ENCODE results near the gene SLC35F4.

Gene SLC35F4

GRCh38 chr14:57814726-57815125 lies 51.2 kb downstream of the SLC35F4 start:
- H3K9ac ChIP-seq (ENCODE audit: low read depth in 1 of 2, low read length in 2 of 2) = no peak overlapping the region
- H3K9me3 ChIP-seq (ENCODE audit: control insufficient read depth in 2 of 2, low read length in 2 of 2) = no peaks in the 10 kb centered on the region
- H3K4me1 ChIP-seq (ENCODE audit: control insufficient read depth in 2 of 2, insufficient read depth in 2 of 2, low read length in 2 of 2) = no peaks in the 10 kb centered on the region
- no peaks in the 10 kb centered on the region for H3K27me3 ChIP-seq (ENCODE audit: control insufficient read depth in 2 of 2, insufficient read depth in 2 of 2, low read length in 2 of 2)
- no peak overlapping the region for H3K4me3 ChIP-seq (ENCODE audit: low read length in 2 of 2)
- no peaks in the 10 kb centered on the region for H3K36me3 ChIP-seq (ENCODE audit: control insufficient read depth in 2 of 2, insufficient read depth in 2 of 2, low read length in 2 of 2)
- H3K27ac ChIP-seq (ENCODE audit: low read depth in 2 of 2, low read length in 2 of 2) = no peak overlapping the region

- H3K27me3 ChIP-seq (ENCODE audit: control insufficient read depth in 2 of 2, insufficient read depth in 2 of 2, low read length in 2 of 2) = no peaks in the 10 kb centered on the region
- no peak overlapping the region for H3K27ac ChIP-seq (ENCODE audit: low read depth in 2 of 2, low read length in 2 of 2)
- H3K4me3 ChIP-seq (ENCODE audit: low read length in 2 of 2) = no peak overlapping the region
- no peak overlapping the region for H3K9ac ChIP-seq (ENCODE audit: low read depth in 1 of 2, low read length in 2 of 2)
- H3K9me3 ChIP-seq (ENCODE audit: control insufficient read depth in 2 of 2, low read length in 2 of 2) = no peaks in the 10 kb centered on the region
- no peaks in the 10 kb centered on the region for H3K4me1 ChIP-seq (ENCODE audit: control insufficient read depth in 2 of 2, insufficient read depth in 2 of 2, low read length in 2 of 2)
- H3K36me3 ChIP-seq (ENCODE audit: control insufficient read depth in 2 of 2, insufficient read depth in 2 of 2, low read length in 2 of 2) = no peaks in the 10 kb centered on the region
These were observed 53.2 kb downstream of the SLC35F4 start for GRCh38 chr14:57812741-57813140.

GRCh38 chr14:57811998-57812546 lies 53.8 kb downstream of the SLC35F4 start:
- Histone ChIP-seq H3K9me3 (ENCODE audit: control insufficient read depth in 2 of 2, low read length in 2 of 2) (no peaks in the 10 kb centered on the region), H3K9ac (ENCODE audit: low read depth in 1 of 2, low read length in 2 of 2) (no peak overlapping the region), H3K4me3 (ENCODE audit: low read length in 2 of 2) (no peak overlapping the region), H3K27me3 (ENCODE audit: control insufficient read depth in 2 of 2, insufficient read depth in 2 of 2, low read length in 2 of 2) (no peaks in the 10 kb centered on the region), H3K27ac (ENCODE audit: low read depth in 2 of 2, low read length in 2 of 2) (no peak overlapping the region), H3K36me3 (ENCODE audit: control insufficient read depth in 2 of 2, insufficient read depth in 2 of 2, low read length in 2 of 2) (no peaks in the 10 kb centered on the region), H3K4me1 (ENCODE audit: control insufficient read depth in 2 of 2, insufficient read depth in 2 of 2, low read length in 2 of 2) (no peaks in the 10 kb centered on the region)

GRCh38 chr14:57809808-57810207 lies 56.1 kb downstream of the SLC35F4 start:
- Histone ChIP-seq H3K4me1 (ENCODE audit: control insufficient read depth in 2 of 2, insufficient read depth in 2 of 2, low read length in 2 of 2) (no peaks in the 10 kb centered on the region), H3K36me3 (ENCODE audit: control insufficient read depth in 2 of 2, insufficient read depth in 2 of 2, low read length in 2 of 2) (no peaks in the 10 kb centered on the region), H3K27me3 (ENCODE audit: control insufficient read depth in 2 of 2, insufficient read depth in 2 of 2, low read length in 2 of 2) (no peaks in the 10 kb centered on the region), H3K9ac (ENCODE audit: low read depth in 1 of 2, low read length in 2 of 2) (no peak overlapping the region), H3K9me3 (ENCODE audit: control insufficient read depth in 2 of 2, low read length in 2 of 2) (no peaks in the 10 kb centered on the region), H3K4me3 (ENCODE audit: low read length in 2 of 2) (no peak overlapping the region), H3K27ac (ENCODE audit: low read depth in 2 of 2, low read length in 2 of 2) (no peak overlapping the region)

GRCh38 chr14:57797160-57797559 lies 68.7 kb downstream of the SLC35F4 start:
- Histone ChIP-seq H3K4me1 (ENCODE audit: control insufficient read depth in 2 of 2, insufficient read depth in 2 of 2, low read length in 2 of 2) (no peaks in the 10 kb centered on the region), H3K27ac (ENCODE audit: low read depth in 2 of 2, low read length in 2 of 2) (no peak overlapping the region), H3K9me3 (ENCODE audit: control insufficient read depth in 2 of 2, low read length in 2 of 2) (no peaks in the 10 kb centered on the region), H3K27me3 (ENCODE audit: control insufficient read depth in 2 of 2, insufficient read depth in 2 of 2, low read length in 2 of 2) (no peaks in the 10 kb centered on the region), H3K36me3 (ENCODE audit: control insufficient read depth in 2 of 2, insufficient read depth in 2 of 2, low read length in 2 of 2) (no peaks in the 10 kb centered on the region), H3K4me3 (ENCODE audit: low read length in 2 of 2) (no peak overlapping the region), H3K9ac (ENCODE audit: low read depth in 1 of 2, low read length in 2 of 2) (no peak overlapping the region)

- Histone ChIP-seq H3K9ac (ENCODE audit: low read depth in 1 of 2, low read length in 2 of 2) (no peak overlapping the region), H3K36me3 (ENCODE audit: control insufficient read depth in 2 of 2, insufficient read depth in 2 of 2, low read length in 2 of 2) (no peaks in the 10 kb centered on the region), H3K27ac (ENCODE audit: low read depth in 2 of 2, low read length in 2 of 2) (no peak overlapping the region), H3K4me3 (ENCODE audit: low read length in 2 of 2) (no peak overlapping the region), H3K4me1 (ENCODE audit: control insufficient read depth in 2 of 2, insufficient read depth in 2 of 2, low read length in 2 of 2) (no peaks in the 10 kb centered on the region), H3K27me3 (ENCODE audit: control insufficient read depth in 2 of 2, insufficient read depth in 2 of 2, low read length in 2 of 2) (no peaks in the 10 kb centered on the region), H3K9me3 (ENCODE audit: control insufficient read depth in 2 of 2, low read length in 2 of 2) (no peaks in the 10 kb centered on the region)
These were observed 69.3 kb downstream of the SLC35F4 start for GRCh38 chr14:57796556-57796955.

GRCh38 chr14:57785058-57785457 lies 80.8 kb downstream of the SLC35F4 start:
- Histone ChIP-seq H3K4me3 (ENCODE audit: low read length in 2 of 2) (no peak overlapping the region), H3K4me1 (ENCODE audit: control insufficient read depth in 2 of 2, insufficient read depth in 2 of 2, low read length in 2 of 2) (no peaks in the 10 kb centered on the region), H3K27ac (ENCODE audit: low read depth in 2 of 2, low read length in 2 of 2) (no peak overlapping the region), H3K27me3 (ENCODE audit: control insufficient read depth in 2 of 2, insufficient read depth in 2 of 2, low read length in 2 of 2) (no peaks in the 10 kb centered on the region), H3K36me3 (ENCODE audit: control insufficient read depth in 2 of 2, insufficient read depth in 2 of 2, low read length in 2 of 2) (no peaks in the 10 kb centered on the region), H3K9ac (ENCODE audit: low read depth in 1 of 2, low read length in 2 of 2) (no peak overlapping the region), H3K9me3 (ENCODE audit: control insufficient read depth in 2 of 2, low read length in 2 of 2) (peaks cover 0 to 3% of the 10 kb centered on the region in 2 donors)

GRCh38 chr14:57771801-57772200 lies 94.1 kb downstream of the SLC35F4 start:
- Histone ChIP-seq H3K9ac (ENCODE audit: low read depth in 1 of 2, low read length in 2 of 2) (no peak overlapping the region), H3K27ac (ENCODE audit: low read depth in 2 of 2, low read length in 2 of 2) (no peak overlapping the region), H3K4me3 (ENCODE audit: low read length in 2 of 2) (no peak overlapping the region), H3K36me3 (ENCODE audit: control insufficient read depth in 2 of 2, insufficient read depth in 2 of 2, low read length in 2 of 2) (no peaks in the 10 kb centered on the region), H3K27me3 (ENCODE audit: control insufficient read depth in 2 of 2, insufficient read depth in 2 of 2, low read length in 2 of 2) (no peaks in the 10 kb centered on the region), H3K4me1 (ENCODE audit: control insufficient read depth in 2 of 2, insufficient read depth in 2 of 2, low read length in 2 of 2) (no peaks in the 10 kb centered on the region), H3K9me3 (ENCODE audit: control insufficient read depth in 2 of 2, low read length in 2 of 2) (no peaks in the 10 kb centered on the region)

- H3K9me3 ChIP-seq (ENCODE audit: control insufficient read depth in 2 of 2, low read length in 2 of 2) = no peaks in the 10 kb centered on the region
- no peak overlapping the region for H3K4me3 ChIP-seq (ENCODE audit: low read length in 2 of 2)
- no peak overlapping the region for H3K27ac ChIP-seq (ENCODE audit: low read depth in 2 of 2, low read length in 2 of 2)
- no peaks in the 10 kb centered on the region for H3K36me3 ChIP-seq (ENCODE audit: control insufficient read depth in 2 of 2, insufficient read depth in 2 of 2, low read length in 2 of 2)
- no peak overlapping the region for H3K9ac ChIP-seq (ENCODE audit: low read depth in 1 of 2, low read length in 2 of 2)
- H3K4me1 ChIP-seq (ENCODE audit: control insufficient read depth in 2 of 2, insufficient read depth in 2 of 2, low read length in 2 of 2) = no peaks in the 10 kb centered on the region
- H3K27me3 ChIP-seq (ENCODE audit: control insufficient read depth in 2 of 2, insufficient read depth in 2 of 2, low read length in 2 of 2) = no peaks in the 10 kb centered on the region
These were observed 95.9 kb downstream of the SLC35F4 start for GRCh38 chr14:57769863-57770523.

- Histone ChIP-seq H3K4me3 (ENCODE audit: low read length in 2 of 2) (no peak overlapping the region), H3K36me3 (ENCODE audit: control insufficient read depth in 2 of 2, insufficient read depth in 2 of 2, low read length in 2 of 2) (no peaks in the 10 kb centered on the region), H3K9me3 (ENCODE audit: control insufficient read depth in 2 of 2, low read length in 2 of 2) (no peaks in the 10 kb centered on the region), H3K27ac (ENCODE audit: low read depth in 2 of 2, low read length in 2 of 2) (no peak overlapping the region), H3K4me1 (ENCODE audit: control insufficient read depth in 2 of 2, insufficient read depth in 2 of 2, low read length in 2 of 2) (no peaks in the 10 kb centered on the region), H3K27me3 (ENCODE audit: control insufficient read depth in 2 of 2, insufficient read depth in 2 of 2, low read length in 2 of 2) (no peaks in the 10 kb centered on the region), H3K9ac (ENCODE audit: low read depth in 1 of 2, low read length in 2 of 2) (no peak overlapping the region)
These were observed 104.1 kb downstream of the SLC35F4 start for GRCh38 chr14:57761800-57762199.
